Loucy (cell line): ENCODE measurements around the gene KCNIP3.

ENCODE experiments used
- CTCF ChIP-seq: fragments of 200-600 bp; sonication (generic); conservative IDR thresholded peaks from 2 replicates; pipeline ENCODE4 v1.5.1; 2014; ENCODE audit warnings: mild to moderate bottlenecking, antibody characterized with exemption, low read length
- EZH2phosphoT487 ChIP-seq: fragments of 200-600 bp; IDR thresholded peaks from 2 replicates; pipeline ENCODE4 v1.6.1; 2018; ENCODE audit warnings: antibody characterized with exemption, mild to moderate bottlenecking, moderate library complexity, borderline replicate concordance

GRCh38 chr2:95277246-95277906 is 19.8 kb upstream of the KCNIP3 start:
- TF ChIP-seq CTCF, result no peak
- no peak for TF ChIP-seq EZH2phosphoT487
